HEK293 (cell line): Measurements from ENCODE around the gene CPB2.

Experiments used
- CTCF ChIA-PET: fragments of 350-600 bp; formaldehyde crosslinking; extraction: SDS; loops from one replicate; lab custom pipeline; 2021; ENCODE audit warnings: antibody characterized with exemption; lab: Yijun Ruan, JAX
- POLR2A ChIA-PET: fragments of 300-600 bp; formaldehyde crosslinking; extraction: SDS; loops from one replicate; lab custom pipeline; 2020; ENCODE audit warnings: antibody characterized with exemption, inconsistent platforms; lab: Yijun Ruan, JAX
- H3K27ac ChIP-seq: fragments of 200-500 bp; sonication (Bioruptor generic); 2 replicates; pipeline ENCODE4 v1.5.1; 2014; ENCODE audit warnings: low read depth, low read length, control low read depth, inconsistent platforms; ENCODE audit errors: extremely low read depth
- H3K36me3 ChIP-seq, 2 experiments: fragments of 200-500 bp in 1 of 2; sonication (Bioruptor generic) in 1 of 2; 1 replicate in 1 of 2; 2 replicates in 1 of 2; pipeline ENCODE4 v1.5.1; 2014 to 2017; ENCODE audit warnings: inconsistent platforms in 2 of 2, low read length in 2 of 2; ENCODE audit not compliant: control insufficient read depth in 2 of 2, insufficient read depth in 1 of 2
- H3K4me1 ChIP-seq: fragments of 200-500 bp; sonication (Bioruptor generic); 2 replicates; pipeline ENCODE4 v1.5.1; 2014; ENCODE audit warnings: mild to moderate bottlenecking, low read length, inconsistent platforms; ENCODE audit not compliant: control insufficient read depth, insufficient read depth
- H3K4me3 ChIP-seq: 2 replicates; pipeline ENCODE4 v1.5.1; 2011; ENCODE audit warnings: low read depth, mild to moderate bottlenecking, control low read depth, low read length, moderate library complexity
- H3K9me3 ChIP-seq: fragments of 200-500 bp; sonication (Bioruptor generic); 2 replicates; pipeline ENCODE4 v1.5.1; 2014; ENCODE audit warnings: low read depth, low read length, inconsistent platforms; ENCODE audit not compliant: control insufficient read depth, insufficient read depth
- AEBP2 ChIP-seq: fragments of 450-650 bp; formaldehyde crosslinking; IDR thresholded peaks from 2 replicates; pipeline ENCODE4 v1.5.1; 2016; ENCODE audit warnings: missing biosample characterization, missing genetic modification characterization, borderline replicate concordance
- GLI2 ChIP-seq: fragments of 450-650 bp; formaldehyde crosslinking; IDR thresholded peaks from 2 replicates; pipeline ENCODE4; 2017; ENCODE audit warnings: missing biosample characterization, missing genetic modification characterization, low read depth, borderline replicate concordance
- KLF17 ChIP-seq: fragments of 450-650 bp; formaldehyde crosslinking; IDR thresholded peaks from 2 replicates; pipeline ENCODE4 v1.5.1; 2016; ENCODE audit warnings: missing biosample characterization, missing genetic modification characterization
- PBX3 ChIP-seq: sonication (generic); formaldehyde crosslinking; IDR thresholded peaks from 2 replicates; pipeline ENCODE4 v1.8.1; 2022; ENCODE audit warnings: mild to moderate bottlenecking, moderate library complexity, missing genetic modification reagents
- PRDM4 ChIP-seq: fragments of 450-650 bp; formaldehyde crosslinking; IDR thresholded peaks from 2 replicates; pipeline ENCODE4 v1.5.1; 2017; ENCODE audit warnings: missing biosample characterization, missing genetic modification characterization
- ZBTB44 ChIP-seq: fragments of 450-650 bp; IDR thresholded peaks from 2 replicates; pipeline ENCODE4 v1.5.1; 2018; ENCODE audit warnings: missing biosample characterization, mild to moderate bottlenecking, missing genetic modification characterization
- ZNF140 ChIP-seq: fragments of 450-650 bp; formaldehyde crosslinking; IDR thresholded peaks from 2 replicates; pipeline ENCODE4 v1.5.1; 2016; ENCODE audit warnings: missing biosample characterization, missing genetic modification characterization
- ZNF175 ChIP-seq: fragments of 450-650 bp; formaldehyde crosslinking; IDR thresholded peaks from 2 replicates; pipeline ENCODE4 v1.5.1; 2016; ENCODE audit warnings: missing biosample characterization, missing genetic modification characterization
- ZNF23 ChIP-seq: fragments of 450-650 bp; formaldehyde crosslinking; IDR thresholded peaks from 2 replicates; pipeline ENCODE4 v1.5.1; 2016; ENCODE audit warnings: missing biosample characterization, missing genetic modification characterization, borderline replicate concordance
- ZNF354C ChIP-seq: fragments of 450-650 bp; formaldehyde crosslinking; IDR thresholded peaks from 2 replicates; pipeline ENCODE4 v1.5.1; 2016; ENCODE audit warnings: missing biosample characterization, missing genetic modification characterization, low read depth, borderline replicate concordance
- ZNF394 ChIP-seq: fragments of 450-650 bp; formaldehyde crosslinking; IDR thresholded peaks from 2 replicates; pipeline ENCODE4 v1.5.1; 2016; ENCODE audit warnings: missing biosample characterization, missing genetic modification characterization, mild to moderate bottlenecking, moderate library complexity, borderline replicate concordance
- ZNF404 ChIP-seq: fragments of 450-650 bp; formaldehyde crosslinking; IDR thresholded peaks from 2 replicates; pipeline ENCODE4 v1.5.1; 2017; ENCODE audit warnings: missing biosample characterization, missing genetic modification characterization
- ZNF426 ChIP-seq: fragments of 450-650 bp; formaldehyde crosslinking; IDR thresholded peaks from 2 replicates; pipeline ENCODE4 v1.5.1; 2017; ENCODE audit warnings: missing biosample characterization, missing genetic modification characterization, mild to moderate bottlenecking, inconsistent platforms, moderate library complexity
- ZNF488 ChIP-seq: fragments of 450-650 bp; formaldehyde crosslinking; IDR thresholded peaks from 2 replicates; pipeline ENCODE4 v1.5.1; 2016; ENCODE audit warnings: missing biosample characterization, missing genetic modification characterization
- ZNF558 ChIP-seq: fragments of 450-650 bp; formaldehyde crosslinking; IDR thresholded peaks from 2 replicates; pipeline ENCODE4 v1.5.1; 2016; ENCODE audit warnings: missing biosample characterization, missing genetic modification characterization
- ZNF596 ChIP-seq: fragments of 450-650 bp; IDR thresholded peaks from 2 replicates; pipeline ENCODE4 v1.5.0; 2018; ENCODE audit warnings: missing biosample characterization, mild to moderate bottlenecking, missing genetic modification characterization, moderate library complexity
- ZNF792 ChIP-seq: fragments of 450-650 bp; formaldehyde crosslinking; IDR thresholded peaks from 2 replicates; pipeline ENCODE4 v1.5.1; 2016; ENCODE audit warnings: missing biosample characterization, missing genetic modification characterization

The CPB2 gene

GRCh38 chr13:46006688-46007452 lies 98.0 kb downstream of the CPB2 start:
- no peak for TF ChIP-seq GLI2
- TF ChIP-seq ZBTB44 (tag by site-specific recombination): no peak
- TF ChIP-seq ZNF23 (tag by site-specific recombination): no peak
- no peak for TF ChIP-seq PBX3 (CRISPR knock-in tag)
- no peak for TF ChIP-seq ZNF792 (tag by site-specific recombination)
- TF ChIP-seq ZNF596 (tag by site-specific recombination): no peak
- TF ChIP-seq ZNF394 (tag by site-specific recombination): no peak
- TF ChIP-seq ZNF558: no peak
- TF ChIP-seq ZNF426: no peak
- TF ChIP-seq ZNF354C: no peak
- TF ChIP-seq ZNF140 (tag by site-specific recombination): no peak
- no peak for TF ChIP-seq KLF17 (tag by site-specific recombination)
- TF ChIP-seq ZNF404: no peak
- no peak for TF ChIP-seq AEBP2 (tag by site-specific recombination)
- no peak for TF ChIP-seq ZNF175 (tag by site-specific recombination)
- Histone ChIP-seq H3K36me3 (peaks cover 11 to 36% of the 10 kb centered on the region in 2 experiments), H3K27ac (no peak overlapping the region), H3K4me1 (no peaks in the 10 kb centered on the region), H3K4me3 (no peak overlapping the region), H3K9me3 (no peaks in the 10 kb centered on the region)
- ChIA-PET POLR2A (no interaction called here), CTCF (no interaction called here)

- CTCF ChIA-PET: no interaction called here
- Histone ChIP-seq H3K27ac (no peak overlapping the region), H3K9me3 (no peaks in the 10 kb centered on the region), H3K4me3 (no peak overlapping the region), H3K4me1 (no peaks in the 10 kb centered on the region), H3K36me3 (peaks cover 12 to 50% of the 10 kb centered on the region in 2 experiments)
- TF ChIP-seq ZNF488 (tag by site-specific recombination) (no peak), GLI2 (no peak), ZNF596 (tag by site-specific recombination) (no peak), PRDM4 (tag by site-specific recombination) (no peak)
- POLR2A ChIA-PET: no interaction called here
Observed at GRCh38 chr13:46004491-46004890, 100.3 kb downstream of the CPB2 start.
